AG04450 (cell line): ENCODE results near the gene NRROS. TPM values are rescaled to one million over a fixed set of nuclear protein-coding genes. Genes with fewer than 3 reads are reported as not detected.
A peak's percentile ranks its signal among the peaks of the same experiment; 100 is the strongest.
"Not testable (repeated sequence)": the region's sequence is repeated elsewhere in the genome, so short reads cannot be mapped to it uniquely, and the experiment has no call there.

Experiments used
- CTCF ChIA-PET: fragments of 300-600, 350-600 bp; formaldehyde crosslinking; extraction: SDS; loops from one replicate; lab custom pipeline; 2022; ENCODE audit warnings: antibody characterized with exemption, inconsistent platforms; lab: Charles Lee
- POLR2A ChIA-PET: fragments of 350-600 bp; formaldehyde crosslinking; extraction: SDS; loops from one replicate; lab custom pipeline; 2021; ENCODE audit warnings: antibody characterized with exemption, inconsistent platforms; lab: Yijun Ruan, JAX
- DNase-seq: peaks from one replicate; pipeline ENCODE4 v3.0.0-alpha.2; 2011; ENCODE audit warnings: low read depth, low spot score
- H3K27ac ChIP-seq: one replicate; pipeline ENCODE4 v1.5.1; 2012; ENCODE audit warnings: low read depth, low read length, control low read depth
- H3K27me3 ChIP-seq: one replicate; pipeline ENCODE4 v1.6.0; 2012; ENCODE audit warnings: low read length; ENCODE audit not compliant: control insufficient read depth, insufficient read depth
- H3K4me3 ChIP-seq: 2 replicates; pipeline ENCODE4 v1.5.1; 2011; ENCODE audit warnings: mild to moderate bottlenecking, low read depth, low read length, control low read depth
- H3K9me3 ChIP-seq: 2 replicates; pipeline ENCODE4 v1.5.1; 2012; ENCODE audit warnings: low read length; ENCODE audit not compliant: control insufficient read depth, insufficient read depth
- polyA plus RNA-seq: library from polyadenylated mRNA; depleted of rRNA; stranded (reverse); fragments of >200 nt; gene quantifications from 2 replicates; pipeline ENCODE4 v1.2.3, GENCODE V29; 2011
- TF ChIP-seq, protein P1 (sequence below): IDR thresholded peaks from 2 replicates; pipeline ENCODE4 v1.5.1; 2011; ENCODE audit warnings: low read depth, low read length, control low read depth, inconsistent platforms

The NRROS gene
- polyA plus RNA-seq, 1 experiment: 0.11 TPM

- ChIA-PET POLR2A (interaction anchor here (0.6 to 0.7 kb wide), 2 partner anchors 77 to 79 kb away, joined by 3 read pairs; no protein-coding TSS in a partner anchor), CTCF (interaction anchor here (0.6 to 6.5 kb wide), 35 partner anchors 8 to 573 kb away, joined by 3 to 209 read pairs (median 4); partner anchors contain the start of genes CEP19 and PIGX)
- Histone ChIP-seq H3K4me3 (no peak overlapping the region), H3K27ac (no peak overlapping the region), H3K27me3 (no peaks in the 10 kb centered on the region), H3K9me3 (no peaks in the 10 kb centered on the region)
- TF ChIP-seq, protein P1, sequence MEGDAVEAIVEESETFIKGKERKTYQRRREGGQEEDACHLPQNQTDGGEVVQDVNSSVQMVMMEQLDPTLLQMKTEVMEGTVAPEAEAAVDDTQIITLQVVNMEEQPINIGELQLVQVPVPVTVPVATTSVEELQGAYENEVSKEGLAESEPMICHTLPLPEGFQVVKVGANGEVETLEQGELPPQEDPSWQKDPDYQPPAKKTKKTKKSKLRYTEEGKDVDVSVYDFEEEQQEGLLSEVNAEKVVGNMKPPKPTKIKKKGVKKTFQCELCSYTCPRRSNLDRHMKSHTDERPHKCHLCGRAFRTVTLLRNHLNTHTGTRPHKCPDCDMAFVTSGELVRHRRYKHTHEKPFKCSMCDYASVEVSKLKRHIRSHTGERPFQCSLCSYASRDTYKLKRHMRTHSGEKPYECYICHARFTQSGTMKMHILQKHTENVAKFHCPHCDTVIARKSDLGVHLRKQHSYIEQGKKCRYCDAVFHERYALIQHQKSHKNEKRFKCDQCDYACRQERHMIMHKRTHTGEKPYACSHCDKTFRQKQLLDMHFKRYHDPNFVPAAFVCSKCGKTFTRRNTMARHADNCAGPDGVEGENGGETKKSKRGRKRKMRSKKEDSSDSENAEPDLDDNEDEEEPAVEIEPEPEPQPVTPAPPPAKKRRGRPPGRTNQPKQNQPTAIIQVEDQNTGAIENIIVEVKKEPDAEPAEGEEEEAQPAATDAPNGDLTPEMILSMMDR: peak; percentile 85
- DNase-seq: peak; percentile 32
Measured at GRCh38 chr3:196609343-196609775, 30.1 kb upstream of the NRROS start.

GRCh38 chr3:196609805-196610515 lies 29.5 kb upstream of the NRROS start:
- Histone ChIP-seq H3K27ac (no peak overlapping the region), H3K4me3 (no peak overlapping the region), H3K9me3 (no peaks in the 10 kb centered on the region), H3K27me3 (no peaks in the 10 kb centered on the region)
- ChIA-PET CTCF (interaction anchor here (0.6 to 6.5 kb wide), 34 partner anchors 8 to 573 kb away, joined by 3 to 209 read pairs (median 4); partner anchors contain the start of genes CEP19 and PIGX), POLR2A (interaction anchor here (0.6 to 0.7 kb wide), 2 partner anchors 76 to 78 kb away, joined by 3 read pairs; no protein-coding TSS in a partner anchor)
- DNase-seq: no peak
- TF ChIP-seq, protein P1: no peak

DNA sequence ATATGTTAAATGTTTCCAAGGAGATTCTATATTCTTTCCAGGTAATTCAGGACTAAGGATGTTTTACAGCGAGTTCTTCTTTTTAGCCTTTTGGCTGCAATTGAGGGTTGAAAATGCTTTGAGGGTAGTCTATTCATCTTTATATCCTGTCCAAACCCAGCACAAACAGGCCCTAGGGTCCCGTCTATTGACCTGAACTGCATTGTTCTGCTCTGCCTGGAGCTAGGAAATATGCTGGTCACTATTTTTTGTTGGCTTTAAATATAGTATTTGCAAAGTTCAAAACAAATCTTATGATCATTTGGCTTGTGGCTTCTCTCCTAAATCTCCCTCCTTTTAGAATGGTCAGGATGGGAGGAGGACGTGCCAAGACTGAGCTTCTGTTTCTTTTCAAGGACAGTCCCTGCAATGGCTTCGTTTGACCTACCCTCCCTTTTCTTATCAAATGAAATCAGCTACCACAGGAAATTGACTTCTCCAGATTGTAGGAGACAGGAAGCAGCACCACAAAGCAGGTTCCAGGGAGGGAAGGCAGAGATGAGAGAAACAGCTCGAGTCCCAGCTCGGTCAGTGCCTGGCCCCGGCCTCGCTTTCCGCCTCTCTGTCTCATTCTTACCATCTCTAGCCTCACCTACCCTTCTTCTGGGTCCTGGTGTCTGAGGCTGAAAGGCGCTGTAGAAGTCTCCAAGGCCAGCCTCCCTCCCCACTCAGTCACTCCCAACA lies 27.6 kb upstream of the NRROS start:
- H3K27me3 ChIP-seq: no peaks in the 10 kb centered on the region
- ChIA-PET POLR2A (no interaction called here), CTCF (interaction anchor here (0.9 to 6.5 kb wide), 2 partner anchors 75 to 83 kb away, joined by 5 to 209 read pairs; no protein-coding TSS in a partner anchor)
- TF ChIP-seq, protein P1: no peak
- DNase-seq: no peak
- H3K4me3 ChIP-seq: no peak overlapping the region
- H3K9me3 ChIP-seq: no peaks in the 10 kb centered on the region
- no peak overlapping the region for H3K27ac ChIP-seq

GRCh38 chr3:196615234-196615633 lies 24.3 kb upstream of the NRROS start:
- POLR2A ChIA-PET: interaction anchor here (0.6 to 0.7 kb wide), 3 partner anchors 15 to 141 kb away, joined by 4 to 10 read pairs (median 5); no protein-coding TSS in a partner anchor
- H3K27ac ChIP-seq, H3K9me3 ChIP-seq, H3K27me3 ChIP-seq, H3K4me3 ChIP-seq, DNase-seq: not testable (repeated sequence)
- CTCF ChIA-PET: interaction anchor here (0.6 to 1.5 kb wide), 2 partner anchors 70 to 125 kb away, joined by 3 to 5 read pairs; no protein-coding TSS in a partner anchor

DNA sequence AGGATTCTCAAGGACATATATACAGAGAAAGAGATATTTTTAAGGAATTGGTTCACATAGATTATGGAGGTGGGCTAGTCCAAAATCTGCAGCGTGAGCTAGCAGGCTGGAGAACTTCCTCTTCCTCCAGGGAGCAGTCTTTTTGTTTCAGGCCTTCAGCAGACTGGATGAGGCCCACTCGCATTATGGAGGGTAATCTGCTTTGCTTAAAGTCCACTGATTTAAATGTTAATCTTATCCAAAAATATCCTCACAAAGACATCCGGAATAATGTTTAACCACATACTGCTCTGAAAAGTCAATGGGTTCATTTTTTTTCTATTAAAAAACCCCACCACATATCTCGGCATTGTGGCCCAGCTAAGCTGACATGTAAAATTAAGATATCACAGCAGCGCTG lies 22.2 kb upstream of the NRROS start:
- Histone ChIP-seq H3K27ac (no peak overlapping the region), H3K4me3 (no peak overlapping the region), H3K27me3 (no peaks in the 10 kb centered on the region), H3K9me3 (no peaks in the 10 kb centered on the region)
- DNase-seq: no peak
- ChIA-PET CTCF (interaction anchor here (0.8 to 1.7 kb wide), 2 partner anchors 8 to 9 kb away, joined by 3 to 9 read pairs; no protein-coding TSS in a partner anchor), POLR2A (no interaction called here)
- TF ChIP-seq, protein P1: no peak
